Hematopoietic multipotent progenitor cell (in vitro differentiated cells): ENCODE data around the gene ZGLP1. TPM values are rescaled to one million over a fixed set of nuclear protein-coding genes. Genes with fewer than 3 reads are reported as not detected.

Experiments used
- DNase-seq, 3 donors: peaks; one replicate each; pipeline ENCODE4 v3.0.0-alpha.2; 2011 to 2015; ENCODE audit warnings: low read depth in 2 of 3, low spot score in 2 of 3
- total RNA-seq: library from RNA; depleted of rRNA; stranded (reverse); fragments of >200 nt; gene quantifications from one replicate; pipeline ENCODE4 v1.2.3, GENCODE V29; 2012

The ZGLP1 gene
- total RNA-seq, 1 donor: 0.54 TPM

- no peak for DNase-seq
Measured at GRCh38 chr19:10328558-10329429, 19.2 kb upstream of the ZGLP1 start.

GRCh38 chr19:10327793-10328192, 18.2 kb upstream of the ZGLP1 start:
- DNase-seq: no peak

GRCh38 chr19:10325732-10326131, 16.1 kb upstream of the ZGLP1 start:
- no peak for DNase-seq

GRCh38 chr19:10321874-10322835, 12.5 kb upstream of the ZGLP1 start:
- DNase-seq: no peak

GRCh38 chr19:10321417-10321797, 11.8 kb upstream of the ZGLP1 start:
- no peak for DNase-seq

DNA sequence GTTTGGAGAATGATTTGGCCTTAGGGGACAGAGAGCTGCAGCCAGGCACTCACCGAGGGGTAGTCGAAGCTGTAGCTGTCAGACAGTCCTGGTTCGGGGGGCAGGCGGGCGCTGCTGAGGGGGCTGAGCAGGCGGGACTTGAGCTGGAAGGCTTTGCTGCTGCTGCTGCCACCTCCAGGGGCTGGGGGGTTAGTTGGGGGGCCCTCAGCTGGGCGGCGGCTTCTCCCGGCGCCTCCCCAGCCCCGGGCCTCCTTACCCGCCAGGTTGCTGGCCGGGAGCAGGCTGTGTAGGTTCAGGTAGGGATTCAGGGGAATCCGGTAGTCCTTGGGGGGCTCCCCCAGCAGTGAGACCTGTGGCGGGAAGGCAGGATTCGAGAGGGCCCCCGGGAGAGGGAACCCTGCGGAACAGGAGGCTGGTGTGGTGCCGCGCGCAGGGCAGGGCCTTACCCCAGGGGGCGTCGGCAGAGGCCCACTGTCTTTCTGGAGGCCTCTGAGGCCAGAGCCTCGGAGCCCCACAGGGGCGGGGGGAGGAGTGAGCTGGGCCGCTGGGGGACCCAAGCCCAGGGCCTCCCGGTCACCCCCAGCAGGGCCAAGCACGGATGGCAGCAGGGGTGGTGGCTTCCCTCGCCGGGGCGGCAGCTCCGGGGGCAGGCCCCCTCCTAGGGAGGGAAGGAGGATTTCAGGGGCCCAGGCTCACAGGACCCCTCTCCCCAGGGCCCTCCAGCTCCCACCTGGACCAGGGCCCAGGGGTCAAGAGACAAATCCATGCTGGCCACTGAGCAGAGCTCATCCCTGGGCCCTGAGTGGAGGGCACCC, 11.2 kb upstream of the ZGLP1 start:
- DNase-seq: no peak

DNA sequence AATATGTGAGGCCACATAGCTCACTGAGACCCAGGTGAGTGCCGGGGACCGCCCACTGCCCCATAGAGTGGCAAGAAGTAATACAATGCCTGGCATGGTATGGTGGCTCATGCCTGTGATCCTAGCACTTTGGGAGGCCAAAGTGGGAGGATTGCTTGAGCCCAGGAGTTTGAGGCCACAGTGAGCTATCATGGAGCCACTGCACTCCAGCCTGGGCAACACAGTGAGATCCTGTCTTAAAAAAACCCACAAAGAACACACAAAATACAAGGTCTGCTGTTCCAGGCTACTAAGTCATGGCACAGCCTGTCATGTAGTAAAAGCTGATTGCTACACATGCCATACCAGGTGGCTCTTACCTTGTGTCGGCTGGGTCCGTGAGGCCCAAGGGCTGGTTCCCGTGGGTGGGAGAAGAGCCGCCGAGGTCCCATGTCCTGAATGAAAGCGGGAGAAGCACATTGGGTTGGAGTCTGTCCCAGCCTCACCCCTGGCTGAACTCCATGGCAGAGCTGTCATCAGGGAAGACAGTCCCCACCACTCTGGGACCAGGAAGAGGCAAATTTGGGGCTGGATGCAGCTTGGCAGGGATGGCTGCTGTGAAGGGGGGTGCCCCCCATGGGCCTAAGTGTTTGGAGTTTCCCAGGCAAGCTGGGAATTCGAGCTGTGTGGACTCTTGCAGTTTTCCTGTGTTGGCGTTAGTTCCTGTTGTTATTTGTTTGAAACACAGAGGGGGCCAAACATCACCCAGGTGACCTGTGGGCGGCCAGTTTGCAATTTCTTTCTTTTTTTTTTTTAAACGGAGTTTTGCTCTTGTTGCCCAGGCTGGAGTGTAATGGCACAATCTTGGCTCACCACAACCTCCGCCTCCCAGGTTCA, 9.4 kb upstream of the ZGLP1 start:
- no peak for DNase-seq

- no peak for DNase-seq
Measured at GRCh38 chr19:10317857-10318462, 8.3 kb upstream of the ZGLP1 start.

DNA sequence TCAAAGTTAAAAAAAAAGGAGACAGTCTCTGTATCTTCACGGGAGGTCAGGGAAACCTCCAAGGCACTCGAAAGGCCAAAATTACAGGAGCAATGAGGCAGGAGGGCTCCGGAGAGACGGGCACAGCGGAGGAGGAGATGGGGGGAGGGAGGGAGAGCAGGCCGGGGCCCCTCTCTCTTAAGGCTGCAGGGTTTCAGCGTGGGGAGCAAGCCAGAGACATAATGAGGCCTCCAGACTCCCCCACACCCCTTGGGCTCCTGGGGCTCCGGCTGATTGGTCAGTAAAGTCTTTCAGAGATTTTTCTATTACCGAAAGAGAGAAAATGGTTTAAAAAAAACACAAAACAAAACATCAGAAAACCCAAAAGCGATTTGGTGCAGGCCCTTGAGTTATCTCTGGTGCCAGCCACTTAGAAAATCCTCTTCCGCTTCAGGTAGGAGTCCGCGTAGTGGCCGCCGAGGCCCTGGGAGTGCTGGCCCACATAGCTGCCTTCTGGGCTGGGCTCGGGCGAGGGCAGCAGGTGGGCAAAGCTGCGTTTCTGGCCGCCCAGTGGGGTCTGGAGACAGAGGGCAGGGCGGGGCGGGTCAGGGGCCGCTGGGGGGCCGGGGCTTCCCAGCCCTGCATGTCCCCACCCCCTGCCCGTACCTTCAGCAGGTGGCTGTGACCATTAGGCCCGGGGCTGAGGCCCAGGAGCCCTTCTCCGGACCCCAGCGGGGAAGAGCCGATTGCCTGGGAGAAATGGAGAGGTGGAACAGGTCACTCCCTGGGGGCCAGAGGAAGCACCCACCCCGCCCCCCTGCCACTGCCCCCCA, 7.6 kb upstream of the ZGLP1 start:
- DNase-seq: no peak

GRCh38 chr19:10316229-10317044, 6.8 kb upstream of the ZGLP1 start:
- DNase-seq: no peak

DNA sequence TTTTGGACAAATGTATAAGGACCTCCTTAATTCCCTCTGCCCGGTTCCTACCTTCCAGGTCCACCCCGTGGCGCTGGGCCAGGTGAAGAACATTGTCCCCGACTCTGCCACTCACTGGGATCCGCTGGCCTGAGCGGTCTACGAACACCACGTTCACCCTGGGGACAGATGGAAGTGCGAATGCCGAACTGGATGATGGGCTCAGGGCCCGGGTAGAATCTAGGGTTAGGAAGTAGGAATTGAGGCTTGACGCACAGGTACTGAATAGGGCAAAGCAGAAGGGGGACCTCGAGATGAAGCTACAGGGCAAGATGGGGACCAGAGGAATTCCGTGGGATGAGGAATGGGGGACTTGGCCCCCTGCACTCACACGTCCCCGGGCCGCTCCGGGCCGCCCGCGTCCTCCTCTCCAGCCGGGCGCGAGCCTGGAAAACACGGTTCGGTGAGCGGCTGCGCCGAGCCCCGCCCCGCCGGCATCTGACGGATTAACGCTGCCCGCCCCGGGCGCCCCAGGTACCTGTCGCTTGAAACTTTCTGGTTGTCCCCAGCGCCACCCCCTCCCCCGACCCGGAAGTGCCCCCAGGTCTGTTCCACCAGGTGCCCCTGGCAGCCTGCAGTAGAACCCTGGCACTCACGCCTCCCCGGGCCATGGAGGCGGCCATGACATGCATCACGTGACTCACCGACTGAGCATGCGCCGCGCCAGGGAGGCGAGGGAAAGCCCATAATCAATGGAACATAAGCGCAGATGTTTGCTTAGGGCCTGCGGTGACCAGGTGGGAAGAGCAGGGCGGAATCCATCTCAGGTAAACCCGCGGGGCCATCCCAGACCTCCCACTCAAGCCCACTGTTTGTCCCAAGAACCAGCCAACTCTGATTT, 6.0 kb upstream of the ZGLP1 start, which contains the start of gene FDX2:
Gene FDX2, minus strand, starts transcription at position 681 of the 880 bp plus-strand sequence. Its CDS starts 19 bp downstream, at position 662.
- DNase-seq: peak; percentile 77 to 82 (median 81)

DNA sequence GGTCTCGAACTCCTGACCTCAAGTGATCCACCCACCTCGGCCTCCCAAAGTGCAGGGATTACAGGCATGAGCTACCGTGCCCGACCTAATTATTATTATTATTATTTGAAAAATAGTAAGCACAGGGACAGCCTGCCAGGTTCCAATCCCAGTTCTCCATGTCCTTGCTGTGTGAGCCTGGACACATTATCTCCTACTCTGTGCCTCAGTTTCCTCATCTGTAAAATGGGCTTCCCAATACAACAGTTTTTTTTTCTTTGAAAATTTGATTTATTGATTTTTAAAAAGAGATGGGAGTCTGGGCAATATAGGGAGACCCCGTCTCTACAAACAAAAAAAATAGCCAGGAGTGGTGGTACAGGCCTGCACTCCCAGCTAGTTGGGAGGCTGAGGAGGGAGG, 3.3 kb downstream of the ZGLP1 start:
- DNase-seq: no peak

- DNase-seq: peak in 1 of 3 donors; percentile 78
Measured at GRCh38 chr19:10305139-10305806, 4.3 kb downstream of the ZGLP1 start.

GRCh38 chr19:10299545-10300458, 9.8 kb downstream of the ZGLP1 start:
- peak in 2 of 3 donors; percentile 89 to 94 for DNase-seq
